Right cardiac atrium (tissue), 5 donors: Measurements from ENCODE around the gene FKBP1C. TPM values are rescaled to one million over a fixed set of nuclear protein-coding genes. Genes with fewer than 3 reads are reported as not detected.
"Not testable (repeated sequence)": the region's sequence is repeated elsewhere in the genome, so short reads cannot be mapped to it uniquely, and the experiment has no call there.

Source experiments
- ATAC-seq, 2 donors: fragments of 200-7000 bp; cut with Tn5 transposase; one replicate each; pipeline versions ENCODE4 v1.8.0 to v1.9.1; 2020; ENCODE audit warnings: moderate library complexity in 2 of 2, mild to moderate bottlenecking in 1 of 2
- DNase-seq, 3 donors: peaks; one replicate each; pipeline ENCODE4 v3.0.0-alpha.2; 2020
- H3K27ac ChIP-seq: one replicate; pipeline ENCODE4 v1.5.1; 2013; ENCODE audit warnings: mild to moderate bottlenecking, low read length, control low read depth, moderate library complexity
- H3K27me3 ChIP-seq: one replicate; pipeline ENCODE4 v1.6.1; 2013; ENCODE audit not compliant: control insufficient read depth, insufficient read depth
- H3K4me1 ChIP-seq: one replicate; pipeline ENCODE4 v1.6.1; 2013; ENCODE audit warnings: low read length; ENCODE audit not compliant: control insufficient read depth, insufficient read depth
- H3K4me3 ChIP-seq: one replicate; pipeline ENCODE4 v1.5.1; 2013; ENCODE audit warnings: low read length, control low read depth
- H3K9me3 ChIP-seq: one replicate; pipeline ENCODE4 v1.6.1; 2013; ENCODE audit warnings: low read length; ENCODE audit not compliant: control insufficient read depth
- WGBS: extraction: QIAGEN DNeasy Blood & Tissue Kit; methylation state at CpG from one replicate; pipeline ENCODE4 v1.1.7; 2013; 5-methylcytosine and 5-hydroxymethylcytosine counted together
- intact Hi-C, 4 donors: fragments of 100-400 bp; cut with DNase I; formaldehyde crosslinking; loops; one replicate each; pipeline versions ENCODE4 v1.11.0 to v1.14.0; 2022 to 2023
- polyA plus RNA-seq: library from polyadenylated mRNA; stranded (reverse); fragments of 200-250 nt; gene quantifications from one replicate; pipeline ENCODE4 v1.2.3, GENCODE V29; 2013
- total RNA-seq, 4 donors: library from RNA; stranded (reverse); fragmentation: NEBNext Ultra II Directional; extraction: Animal tissue kit (Norgen Biotek cat#: 25700); gene quantifications; one replicate each; pipeline ENCODE4 v1.2.1, GENCODE V29; 2021
- donor health status: healthy with polysubstance abuse.
- donor health status: DM: no; HTN: yes; CAD: no.
- donor health status: DM: no; HTN: no; CAD: no.
- donor health status: DM: no; HTN: yes; CAD: no; lungs with severe emphysema.
- donor health status: DM: yes; HTN: yes; CAD: no.

The FKBP1C gene
- total and polyA plus RNA-seq, 5 donors: 0.18 to 0.62 (median 0.32) TPM; not detected in 1

GRCh38 chr6:63225987-63226386 is 14.7 kb downstream of the FKBP1C start:
- H3K9me3 ChIP-seq, H3K27me3 ChIP-seq, H3K4me3 ChIP-seq, H3K27ac ChIP-seq, H3K4me1 ChIP-seq, ATAC-seq, intact Hi-C loops, DNase-seq: not testable (repeated sequence)
- WGBS: 59% methylated on average over 4 of the region's 4 CpGs

DNA sequence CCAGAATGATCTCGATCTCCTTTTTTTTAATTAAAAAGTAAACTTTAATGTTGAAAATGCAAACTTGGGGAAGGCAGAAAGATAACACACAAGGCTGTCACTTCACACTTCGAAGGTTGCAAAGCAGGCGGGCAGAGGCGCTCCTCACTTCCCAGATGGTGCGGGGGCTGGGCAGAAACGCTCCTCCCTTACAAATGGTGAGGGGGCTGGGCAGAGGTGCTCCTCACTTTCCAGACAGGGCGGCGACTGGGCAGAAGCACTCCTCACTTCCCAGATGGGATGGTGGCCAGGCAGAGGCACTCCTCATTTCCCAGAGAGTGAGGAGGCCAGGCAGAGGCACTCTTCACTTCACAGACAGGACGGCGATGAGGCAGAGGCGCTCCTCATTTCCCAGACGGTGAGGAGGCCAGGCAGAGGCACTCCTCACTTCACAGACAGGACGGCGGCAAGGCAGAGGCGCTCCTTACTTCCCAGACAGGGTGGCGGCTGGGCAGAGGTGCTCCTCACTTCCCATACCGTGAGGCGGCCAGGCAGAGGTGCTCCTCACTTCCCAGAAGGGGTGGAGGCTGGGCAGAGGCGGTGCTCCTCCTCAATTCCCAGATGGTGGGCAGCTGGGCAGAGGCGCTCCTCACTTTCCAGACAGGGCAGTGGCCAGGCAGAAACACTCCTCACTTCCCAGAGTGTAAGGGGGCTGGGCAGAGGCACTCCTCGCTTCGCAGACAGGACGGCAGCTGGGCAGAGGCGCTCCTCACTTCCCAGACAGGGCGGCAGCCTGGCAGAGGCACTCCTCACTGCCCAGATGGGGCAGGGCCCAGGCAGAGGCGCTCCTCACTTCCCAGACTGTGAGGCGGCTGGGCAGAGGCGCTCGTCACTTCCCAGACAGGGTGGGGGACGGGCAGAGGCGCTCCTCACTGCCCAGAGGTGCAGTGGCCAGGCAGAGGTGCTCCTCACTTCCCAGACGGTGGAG is 16.9 kb downstream of the FKBP1C start:
- H3K4me1 ChIP-seq, H3K27me3 ChIP-seq, ATAC-seq, H3K9me3 ChIP-seq, H3K27ac ChIP-seq, intact Hi-C loops, H3K4me3 ChIP-seq: not testable (repeated sequence)
- WGBS: 89% methylated on average over 32 of the region's 32 CpGs
- peak in 1 of 3 donors; percentile 19 for DNase-seq

DNA sequence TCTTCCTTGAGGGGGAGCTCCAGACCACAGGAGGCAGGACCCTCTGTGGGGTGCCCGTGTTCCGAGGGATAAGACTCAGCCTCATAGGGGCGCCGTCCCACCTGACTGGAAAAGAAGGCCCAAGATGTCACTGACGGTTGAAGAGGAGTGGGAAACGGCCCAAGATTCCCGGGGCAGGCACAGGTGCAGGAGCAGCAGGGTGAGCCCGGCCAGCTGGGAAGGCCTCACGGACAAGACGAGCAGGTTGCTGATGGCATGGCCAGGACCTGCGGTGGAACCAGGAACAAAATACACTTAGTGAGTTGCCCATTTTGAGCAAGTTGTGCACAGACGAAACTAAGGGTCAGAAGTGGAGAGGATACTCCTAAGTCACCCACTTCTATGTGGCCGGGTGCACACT is 18.8 kb downstream of the FKBP1C start:
- intact Hi-C loops, ATAC-seq, H3K27ac ChIP-seq, H3K27me3 ChIP-seq, H3K9me3 ChIP-seq, H3K4me3 ChIP-seq, H3K4me1 ChIP-seq: not testable (repeated sequence)
- peak in 1 of 3 donors; percentile 34 for DNase-seq
- WGBS: 88% methylated on average over 13 of the region's 13 CpGs

DNA sequence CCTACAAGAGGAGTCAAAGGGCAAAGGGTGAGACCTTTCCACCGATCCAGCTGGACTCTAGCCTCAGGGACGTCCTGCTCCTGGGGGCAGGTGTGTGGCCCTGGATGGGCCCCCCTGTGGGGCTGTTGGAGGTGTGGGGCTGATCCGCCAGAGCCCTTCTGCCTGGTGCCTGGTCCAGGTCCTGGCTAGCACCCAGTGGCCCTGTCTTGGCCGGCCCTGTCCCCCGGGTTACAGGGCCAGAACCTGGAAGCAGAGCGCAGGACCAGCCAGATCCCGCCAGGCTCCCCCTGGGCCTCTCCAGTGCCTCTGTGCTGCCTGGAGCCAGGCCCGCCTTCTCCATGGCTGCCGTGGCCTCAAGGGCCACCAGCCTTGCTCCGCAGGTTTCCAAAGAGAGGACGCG is 19.2 kb downstream of the FKBP1C start:
- peak in 1 of 3 donors; percentile 18 for DNase-seq
- 77% methylated on average over 12 of the region's 12 CpGs for WGBS
- H3K4me3 ChIP-seq, ATAC-seq, H3K4me1 ChIP-seq, H3K9me3 ChIP-seq, intact Hi-C loops, H3K27ac ChIP-seq, H3K27me3 ChIP-seq: not testable (repeated sequence)

GRCh38 chr6:63236398-63236817 is 25.1 kb downstream of the FKBP1C start:
- no peaks in the 10 kb centered on the region for H3K4me1 ChIP-seq
- 54% methylated on average over 3 of the region's 3 CpGs for WGBS
- intact Hi-C loops: no loop called here
- H3K27me3 ChIP-seq: no peaks in the 10 kb centered on the region
- no peak for ATAC-seq
- no peak overlapping the region for H3K4me3 ChIP-seq
- DNase-seq: no peak
- no peaks in the 10 kb centered on the region for H3K9me3 ChIP-seq
- no peak overlapping the region for H3K27ac ChIP-seq

GRCh38 chr6:63245420-63245819 is 34.2 kb downstream of the FKBP1C start:
- WGBS: 53% methylated on average over 2 of the region's 2 CpGs
- ATAC-seq: no peak
- H3K9me3 ChIP-seq: no peaks in the 10 kb centered on the region
- H3K4me3 ChIP-seq: no peak overlapping the region
- no peak for DNase-seq
- no peaks in the 10 kb centered on the region for H3K27me3 ChIP-seq
- intact Hi-C loops: no loop called here
- no peak overlapping the region for H3K27ac ChIP-seq
- no peaks in the 10 kb centered on the region for H3K4me1 ChIP-seq

- no peaks in the 10 kb centered on the region for H3K27me3 ChIP-seq
- H3K27ac ChIP-seq: no peak overlapping the region
- no peak overlapping the region for H3K4me3 ChIP-seq
- 83% methylated on average over 1 of the region's 1 CpG for WGBS
- intact Hi-C loops: no loop called here
- ATAC-seq: no peak
- H3K4me1 ChIP-seq: no peaks in the 10 kb centered on the region
- no peaks in the 10 kb centered on the region for H3K9me3 ChIP-seq
- no peak for DNase-seq
Measured at GRCh38 chr6:63245909-63246308, 34.6 kb downstream of the FKBP1C start.

DNA sequence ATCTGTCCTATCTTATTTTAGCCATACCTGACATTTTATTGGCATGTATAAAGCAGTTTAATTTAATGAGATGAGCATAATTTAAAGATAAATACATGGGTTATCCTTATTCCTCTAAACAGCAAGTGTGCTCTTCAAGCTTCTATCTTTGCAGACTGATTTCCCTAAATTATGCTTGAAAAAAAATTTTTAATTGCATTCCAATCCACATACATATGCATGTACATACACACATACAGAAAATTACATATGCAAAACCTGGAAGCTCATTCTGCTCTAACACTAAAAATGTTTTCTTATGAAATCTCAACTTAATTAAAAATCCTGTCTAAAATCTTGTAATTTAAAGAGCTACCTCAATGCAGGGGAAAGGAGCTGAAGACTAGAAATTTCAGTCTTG is 35.3 kb downstream of the FKBP1C start:
- Histone ChIP-seq H3K27me3 (no peaks in the 10 kb centered on the region), H3K4me1 (no peaks in the 10 kb centered on the region), H3K4me3 (no peak overlapping the region), H3K9me3 (no peaks in the 10 kb centered on the region), H3K27ac (no peak overlapping the region)
- ATAC-seq: no peak
- intact Hi-C loops: no loop called here
- no peak for DNase-seq

- H3K4me3 ChIP-seq: no peak overlapping the region
- DNase-seq: no peak
- no peaks in the 10 kb centered on the region for H3K4me1 ChIP-seq
- no peaks in the 10 kb centered on the region for H3K9me3 ChIP-seq
- intact Hi-C loops: no loop called here
- no peak for ATAC-seq
- 85% methylated on average over 3 of the region's 3 CpGs for WGBS
- no peak overlapping the region for H3K27ac ChIP-seq
- no peaks in the 10 kb centered on the region for H3K27me3 ChIP-seq
Measured at GRCh38 chr6:63249875-63250482, 38.7 kb downstream of the FKBP1C start.

DNA sequence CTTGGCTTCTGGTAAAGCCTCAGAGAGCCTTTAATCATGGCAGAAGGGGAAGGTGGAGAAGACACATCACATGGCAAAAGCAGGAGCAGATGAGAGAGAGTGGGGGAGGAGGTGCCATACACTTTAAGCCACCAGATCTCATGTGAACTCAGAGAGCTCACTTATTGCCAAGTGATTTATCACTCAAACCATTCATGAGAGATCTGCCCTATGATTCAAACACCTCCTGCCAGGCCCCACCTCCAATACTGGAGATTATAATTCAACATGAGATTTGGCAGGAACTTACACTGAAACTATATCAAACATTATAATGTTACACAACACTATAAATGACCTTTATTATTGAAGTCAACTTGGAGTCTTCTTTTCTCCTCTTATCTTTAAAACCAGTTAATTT is 47.9 kb downstream of the FKBP1C start:
- H3K27me3 ChIP-seq: no peaks in the 10 kb centered on the region
- DNase-seq: no peak
- no peak overlapping the region for H3K4me3 ChIP-seq
- no peaks in the 10 kb centered on the region for H3K4me1 ChIP-seq
- H3K27ac ChIP-seq: no peak overlapping the region
- no peaks in the 10 kb centered on the region for H3K9me3 ChIP-seq
- intact Hi-C loops: no loop called here
- no peak for ATAC-seq

GRCh38 chr6:63261820-63262219 is 50.6 kb downstream of the FKBP1C start:
- Histone ChIP-seq H3K4me3 (no peak overlapping the region), H3K4me1 (no peaks in the 10 kb centered on the region), H3K9me3 (no peaks in the 10 kb centered on the region), H3K27me3 (no peaks in the 10 kb centered on the region), H3K27ac (no peak overlapping the region)
- intact Hi-C loops: no loop called here
- ATAC-seq: no peak
- 62% methylated on average over 3 of the region's 3 CpGs for WGBS
- DNase-seq: no peak
